PC-9 (cell line): ENCODE measurements around the gene FSTL1. TPM values are rescaled to one million over a fixed set of nuclear protein-coding genes. Genes with fewer than 3 reads are reported as not detected.

Experiments used
- BruUV-seq: library from RNA; stranded (reverse); fragments of 400-500 nt; replicated peaks from 2 replicates; lab custom pipeline; 2021; lab: Mats Ljungman, UMichigan
- CTCF ChIA-PET: fragments of 300-600 bp; sonication (Branson Sonifier 250); formaldehyde crosslinking; loops from one replicate; lab custom pipeline; 2022; ENCODE audit warnings: antibody characterized with exemption; lab: Charles Lee
- POLR2A ChIA-PET: fragments of 300-600 bp; sonication (Branson Sonifier 250); formaldehyde crosslinking; loops from one replicate; lab custom pipeline; 2022; ENCODE audit warnings: antibody characterized with exemption; ENCODE audit not compliant: unreplicated experiment; lab: Charles Lee
- DNase-seq, 2 experiments: peaks; one replicate each; pipeline versions ENCODE4 v3.0.0 to v3.0.0-alpha.2; 2015 to 2022; ENCODE audit warnings: mixed read lengths in 1 of 2
- H2AFZ ChIP-seq: fragments of 200-600 bp; sonication (generic); 2 replicates; pipeline ENCODE4 v1.8.1; 2017; ENCODE audit warnings: antibody characterized with exemption
- H3F3A ChIP-seq: fragments of 200-600 bp; sonication (generic); 2 replicates; pipeline ENCODE4 v1.8.1; 2017; ENCODE audit warnings: antibody characterized with exemption, mild to moderate bottlenecking, low read depth; ENCODE audit not compliant: insufficient read depth
- H3K27ac ChIP-seq: fragments of 200-600 bp; sonication (generic); 2 replicates; pipeline ENCODE4 v1.6.1; 2016; ENCODE audit warnings: mixed run types
- H3K27me3 ChIP-seq: fragments of 200-600 bp; sonication (generic); 2 replicates; pipeline ENCODE4 v1.6.1; 2016; ENCODE audit warnings: low read depth, mixed run types; ENCODE audit not compliant: insufficient read depth
- H3K36me3 ChIP-seq: fragments of 200-600 bp; sonication (generic); 2 replicates; pipeline ENCODE4 v1.6.1; 2016; ENCODE audit warnings: low read depth, mixed run types
- H3K4me1 ChIP-seq: fragments of 200-600 bp; sonication (generic); replicated peaks from 2 replicates; pipeline ENCODE4 v1.6.1; 2016; ENCODE audit warnings: mixed run types; ENCODE audit not compliant: insufficient read depth
- H3K4me2 ChIP-seq: fragments of 200-600 bp; sonication (generic); 2 replicates; pipeline ENCODE4 v1.6.1; 2017; ENCODE audit warnings: mixed run types
- H3K4me3 ChIP-seq: fragments of 200-600 bp; sonication (generic); 2 replicates; pipeline ENCODE4 v1.6.1; 2016; ENCODE audit warnings: mixed run types
- H3K79me2 ChIP-seq: fragments of 200-600 bp; sonication (generic); 2 replicates; pipeline ENCODE4 v1.6.1; 2017; ENCODE audit warnings: low read depth, mixed run types
- H3K9me2 ChIP-seq: fragments of 200-600 bp; sonication (generic); 2 replicates; pipeline ENCODE4 v1.8.1; 2017; ENCODE audit warnings: mild to moderate bottlenecking; ENCODE audit not compliant: insufficient read depth
- H3K9me3 ChIP-seq: fragments of 200-600 bp; sonication (generic); 2 replicates; pipeline ENCODE4 v1.8.1; 2016; ENCODE audit warnings: low read depth; ENCODE audit not compliant: insufficient read depth
- H4K20me1 ChIP-seq: fragments of 200-600 bp; sonication (generic); 2 replicates; pipeline ENCODE4 v1.8.1; 2017; ENCODE audit not compliant: insufficient read depth
- CTCF ChIP-seq: fragments of 200-600 bp; sonication (generic); conservative IDR thresholded peaks from 2 replicates; pipeline ENCODE4 v1.6.1; 2017; ENCODE audit warnings: mixed run types, antibody characterized with exemption, mild to moderate bottlenecking, moderate library complexity
- EZH2 ChIP-seq: fragments of 200-600 bp; sonication (generic); IDR thresholded peaks from 2 replicates; pipeline ENCODE4 v1.8.0; 2017; ENCODE audit warnings: antibody characterized with exemption, low read depth
- intact Hi-C: fragments of 100-400 bp; cut with micrococcal nuclease; formaldehyde crosslinking; loops from one replicate; pipeline ENCODE4 v1.10.0; 2022; ENCODE audit not compliant: unreplicated experiment
- total RNA-seq: library from RNA; stranded (reverse); gene quantifications from 2 replicates; pipeline ENCODE4 v1.2.3, GENCODE V29; 2021

FSTL1 gene
- total RNA-seq, 1 experiment from 2014 or later: 225 TPM

DNA sequence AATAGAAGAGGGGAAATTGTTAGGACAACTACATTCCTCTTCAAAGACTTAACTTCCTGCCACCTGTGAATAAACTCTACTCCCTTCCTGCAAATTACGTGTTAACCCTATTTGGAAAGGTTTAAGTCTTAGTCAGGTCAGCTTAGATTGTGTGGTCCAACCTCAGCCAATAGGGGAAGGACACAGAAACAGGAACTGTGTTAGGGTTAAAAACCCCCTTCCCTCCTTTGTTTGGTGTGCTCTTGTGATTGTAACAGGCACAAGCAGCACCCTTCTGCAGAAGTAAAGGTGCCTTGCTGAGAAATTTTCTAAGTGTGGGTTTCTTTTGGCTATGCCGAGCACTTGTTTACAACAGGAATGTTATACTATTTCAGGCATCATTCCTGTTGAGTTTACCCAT, 45.0 kb upstream of the FSTL1 start:
- Histone ChIP-seq H3K4me2 (no peak overlapping the region), H3K79me2 (no peaks in the 10 kb centered on the region), H3K4me1 (peaks cover 22% of the 10 kb centered on the region), H3K27me3 (no peaks in the 10 kb centered on the region), H3K36me3 (0 out of 2 replicates have a peak, but pooled peaks cover 5% of the 10 kb centered on the region), H3K4me3 (no peak overlapping the region), H3F3A (peaks cover 11% of the 10 kb centered on the region; the same call in 1 of the 2 replicates), H3K9me3 (peaks cover 16% of the 10 kb centered on the region; the same call in 1 of the 2 replicates), H4K20me1 (no peaks in the 10 kb centered on the region), H2AFZ (no peak overlapping the region), H3K27ac (no peak overlapping the region), H3K9me2 (no peaks in the 10 kb centered on the region)
- no peak for DNase-seq
- BruUV-seq: no TSS peak
- ChIA-PET CTCF (no interaction called here), POLR2A (no interaction called here)
- intact Hi-C loops: loop anchor here (1.0 to 10.0 kb wide), 2 partner anchors 27 to 61 kb away; no protein-coding TSS in a partner anchor
- TF ChIP-seq CTCF: no peak

DNA sequence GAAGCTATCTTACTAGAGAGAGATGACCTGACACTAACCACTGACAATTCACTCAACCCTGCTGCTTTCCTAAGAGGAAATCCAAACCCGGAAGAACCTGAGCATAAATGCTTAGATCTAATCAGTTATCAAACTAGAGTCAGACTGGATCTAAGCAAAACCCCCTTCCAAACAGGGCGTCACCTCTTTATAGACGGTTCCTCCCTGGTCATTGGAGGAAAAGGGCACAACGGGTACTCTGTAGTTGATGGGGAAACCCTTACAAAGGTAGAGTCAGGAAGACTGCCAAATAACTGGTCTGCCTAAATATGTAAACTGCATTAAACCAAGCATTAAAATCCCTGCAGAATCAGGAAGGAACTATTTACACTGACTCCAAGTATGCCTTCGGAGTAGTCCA, 41.3 kb upstream of the FSTL1 start:
- Histone ChIP-seq H3K79me2 (no peaks in the 10 kb centered on the region), H3K4me3 (no peak overlapping the region), H4K20me1 (no peaks in the 10 kb centered on the region), H3K4me2 (no peak overlapping the region), H3K9me2 (no peaks in the 10 kb centered on the region), H3K27me3 (no peaks in the 10 kb centered on the region), H3K4me1 (peaks cover 10% of the 10 kb centered on the region), H3K27ac (no peak overlapping the region), H3F3A (peaks cover 11% of the 10 kb centered on the region; the same call in 1 of the 2 replicates), H3K36me3 (0 out of 2 replicates have a peak, but pooled peaks cover 5% of the 10 kb centered on the region), H3K9me3 (peaks cover 16% of the 10 kb centered on the region; the same call in 1 of the 2 replicates), H2AFZ (no peak overlapping the region)
- BruUV-seq: no TSS peak
- DNase-seq: no peak
- ChIA-PET CTCF (no interaction called here), POLR2A (no interaction called here)
- TF ChIP-seq EZH2: no peak
- intact Hi-C loops: loop anchor here (10.0 kb wide), 1 partner anchor 57 kb away; no protein-coding TSS in a partner anchor

DNA sequence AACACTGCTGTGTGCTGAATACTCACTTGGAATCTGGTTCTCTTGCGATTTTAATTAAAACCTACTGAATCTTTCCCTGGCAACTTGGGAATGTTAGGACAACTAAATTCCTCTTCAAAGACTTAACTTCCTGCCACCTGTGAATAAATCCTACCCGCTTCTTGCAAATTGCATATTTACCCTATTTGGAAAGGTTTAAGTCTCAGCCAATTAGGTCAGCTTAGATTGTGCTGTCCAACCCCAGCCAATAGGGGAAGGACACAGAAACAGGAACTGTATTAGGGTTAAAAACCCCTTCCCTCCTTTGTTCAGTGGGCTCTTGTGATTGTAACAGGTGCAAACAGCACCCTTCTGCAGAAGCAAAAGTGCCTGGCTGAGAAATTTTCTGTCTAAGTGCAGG, 38.6 kb upstream of the FSTL1 start:
- TF ChIP-seq EZH2 (no peak), CTCF (no peak)
- Histone ChIP-seq H4K20me1 (no peaks in the 10 kb centered on the region), H3K4me2 (no peak overlapping the region), H3K27ac (no peak overlapping the region), H3F3A (no peaks in the 10 kb centered on the region), H3K36me3 (no peaks in the 10 kb centered on the region), H3K27me3 (no peaks in the 10 kb centered on the region), H3K9me2 (no peaks in the 10 kb centered on the region), H3K79me2 (no peaks in the 10 kb centered on the region), H2AFZ (no peak overlapping the region), H3K4me3 (no peak overlapping the region), H3K4me1 (no peaks in the 10 kb centered on the region), H3K9me3 (peaks cover 4% of the 10 kb centered on the region; the same call in 1 of the 2 replicates)
- intact Hi-C loops: no loop called here
- no TSS peak for BruUV-seq
- ChIA-PET CTCF (no interaction called here), POLR2A (no interaction called here)
- DNase-seq: no peak

- intact Hi-C loops: no loop called here
- BruUV-seq: no TSS peak
Measured at GRCh38 chr3:120488296-120488695, 37.5 kb upstream of the FSTL1 start.

More at GRCh38 chr3:120488296-120488695, 37.5 kb upstream of the FSTL1 start:
- Histone ChIP-seq H3K27ac (no peak overlapping the region), H3K9me3 (no peaks in the 10 kb centered on the region), H3K27me3 (no peaks in the 10 kb centered on the region), H3K36me3 (no peaks in the 10 kb centered on the region), H3K4me1 (no peaks in the 10 kb centered on the region), H3K79me2 (no peaks in the 10 kb centered on the region), H3K9me2 (no peaks in the 10 kb centered on the region), H3K4me2 (no peak overlapping the region), H4K20me1 (no peaks in the 10 kb centered on the region), H3K4me3 (no peak overlapping the region), H2AFZ (no peak overlapping the region), H3F3A (no peaks in the 10 kb centered on the region)
- ChIA-PET POLR2A (no interaction called here), CTCF (no interaction called here)
- DNase-seq: no peak
- TF ChIP-seq EZH2 (no peak), CTCF (no peak)
